Amygdala (tissue), 56 donors: ENCODE measurements around the gene MTPN.

ENCODE experiments used
- DNase-seq, 56 donors: peaks; one replicate each; lab custom pipeline; 2025; lab: John Stamatoyannopoulos, UW

Gene MTPN

GRCh38 chr7:135990258-135990657, 13.1 kb upstream of the MTPN start:
- no peak for DNase-seq

- no peak for DNase-seq
Measured at GRCh38 chr7:135981958-135982646, 4.9 kb upstream of the MTPN start.

GRCh38 chr7:135980665-135981180, 3.6 kb upstream of the MTPN start:
- no peak for DNase-seq

- DNase-seq, result no peak
Measured at GRCh38 chr7:135980012-135980551, 2.9 kb upstream of the MTPN start.

- no peak for DNase-seq
Measured at GRCh38 chr7:135979471-135980011, 2.4 kb upstream of the MTPN start.

GRCh38 chr7:135978624-135979023, 1.5 kb upstream of the MTPN start:
- no peak for DNase-seq

GRCh38 chr7:135977742-135978066, 545 bp upstream of the MTPN start:
- DNase-seq, result no peak

- DNase-seq, result peak in 7 of 56 donors; percentile 9 to 50 (median 31)
Measured at GRCh38 chr7:135976312-135977006, 700 bp downstream of the MTPN start.

GRCh38 chr7:135975166-135975565, 2.0 kb downstream of the MTPN start:
- no peak for DNase-seq

- no peak for DNase-seq
Measured at GRCh38 chr7:135974667-135975066, 2.5 kb downstream of the MTPN start.

- no peak for DNase-seq
Measured at GRCh38 chr7:135971366-135971725, 5.8 kb downstream of the MTPN start.

GRCh38 chr7:135970682-135971365, 6.3 kb downstream of the MTPN start:
- DNase-seq, result no peak

- DNase-seq, result no peak
Measured at GRCh38 chr7:135970045-135970444, 7.1 kb downstream of the MTPN start.

- no peak for DNase-seq
Measured at GRCh38 chr7:135966341-135967043, 10.7 kb downstream of the MTPN start.

- no peak for DNase-seq
Measured at GRCh38 chr7:135965602-135966001, 11.6 kb downstream of the MTPN start.

- no peak for DNase-seq
Measured at GRCh38 chr7:135964791-135965190, 12.4 kb downstream of the MTPN start.

- no peak for DNase-seq
Measured at GRCh38 chr7:135964274-135964673, 12.9 kb downstream of the MTPN start.

- DNase-seq, result no peak
Measured at GRCh38 chr7:135962802-135963201, 14.4 kb downstream of the MTPN start.

- DNase-seq, result no peak
Measured at GRCh38 chr7:135960709-135961451, 16.3 kb downstream of the MTPN start.
